NT2/D1 (cell line): ENCODE data around the gene OVCH1.

Experiments
- SUZ12 ChIP-seq: IDR thresholded peaks from 2 replicates; pipeline ENCODE4 v1.6.1; 2011; ENCODE audit not compliant: insufficient read length, insufficient read depth; ENCODE audit errors: extremely low read depth
- YY1 ChIP-seq: IDR thresholded peaks from 2 replicates; pipeline ENCODE4 v1.6.1; 2011; ENCODE audit not compliant: insufficient read length, insufficient read depth

DNA sequence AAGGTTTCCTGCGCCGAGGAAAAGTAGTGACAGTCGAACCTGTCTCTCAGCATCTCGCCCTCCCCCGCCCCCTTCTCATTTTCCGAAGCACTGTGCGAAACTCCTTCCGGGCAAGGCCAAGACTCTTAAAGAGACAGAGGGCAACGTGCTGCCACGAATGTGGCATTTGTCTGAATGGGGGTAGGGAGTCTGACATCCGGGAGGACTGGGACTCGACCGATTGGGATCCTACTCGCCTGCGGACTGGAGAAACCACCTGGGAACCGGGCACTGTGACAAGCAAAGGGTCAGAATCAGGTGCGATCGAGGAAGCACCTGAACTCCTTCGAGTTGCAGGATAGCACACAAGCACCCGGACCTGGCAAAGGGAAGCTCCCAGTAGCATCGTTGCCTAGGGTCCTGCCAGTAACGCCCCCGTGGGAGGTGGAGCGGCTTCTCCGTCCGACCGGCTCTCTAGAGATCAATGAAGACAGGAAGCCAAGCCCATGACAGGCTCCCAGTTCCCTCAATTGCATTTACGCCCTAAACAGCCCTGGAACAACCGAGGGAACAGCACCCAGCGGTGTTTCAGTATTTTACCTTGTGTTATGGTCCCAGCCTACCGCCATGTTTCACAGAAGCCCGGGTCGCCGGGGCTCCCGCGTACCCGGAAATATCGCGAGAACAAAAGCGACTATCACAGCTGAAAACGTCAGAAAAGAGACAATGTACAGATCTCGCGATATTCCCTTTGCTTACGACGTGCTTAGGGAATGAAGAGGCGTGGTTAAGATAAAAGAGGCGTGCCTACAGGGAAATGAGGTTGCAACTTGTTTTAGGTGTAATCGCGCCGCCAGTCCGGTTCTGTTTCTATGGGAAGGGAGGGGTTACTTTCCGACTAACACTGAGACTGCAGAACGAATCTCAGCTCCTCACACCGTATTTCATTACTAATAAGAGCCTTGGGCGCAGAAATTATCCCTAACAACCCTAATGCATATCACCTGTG, 116.7 kb downstream of the OVCH1 start, which contains the start of gene ERGIC2:
- TF ChIP-seq YY1 (peak; percentile 83), SUZ12 (no peak)
